GM20431 (cell line): ENCODE results near the gene CCDC91.
"Not testable (repeated sequence)": the region's sequence is repeated elsewhere in the genome, so short reads cannot be mapped to it uniquely, and the experiment has no call there.

Experiments used
- in situ Hi-C: fragments of 300-500 bp; cut with MseI, MboI; formaldehyde crosslinking; loops from one replicate; pipeline ENCODE4 v1.15.0; 2020; ENCODE audit warnings: low sequenced_read_pairs; ENCODE audit not compliant: unreplicated experiment

Gene CCDC91

DNA sequence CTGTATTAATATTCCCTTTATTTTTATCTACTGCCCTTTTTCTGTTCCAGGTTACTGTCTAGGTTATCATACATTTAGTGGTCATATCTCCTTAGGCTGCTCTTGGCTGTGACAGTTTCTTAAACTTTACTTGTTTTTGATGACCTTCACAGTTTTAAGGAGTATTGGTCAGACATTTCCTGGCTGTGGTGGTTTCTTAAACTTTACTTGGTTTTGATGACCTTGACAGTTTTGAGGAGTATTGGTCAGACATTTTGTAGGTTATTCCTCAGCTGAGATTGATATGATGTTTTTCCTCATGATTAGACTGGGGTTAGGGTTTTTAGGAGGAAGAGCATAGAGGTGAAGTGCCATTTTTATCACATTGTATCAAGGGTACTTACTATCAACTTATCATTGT lies 36.4 kb downstream of the CCDC91 start:
- in situ Hi-C loops = no loop called here

GRCh38 chr12:28227251-28227650 lies 37.0 kb downstream of the CCDC91 start:
- in situ Hi-C loops = no loop called here

- in situ Hi-C loops = no loop called here
Measured at GRCh38 chr12:28231248-28231647, 41.0 kb downstream of the CCDC91 start.

GRCh38 chr12:28232211-28232928 lies 42.1 kb downstream of the CCDC91 start:
- in situ Hi-C loops = no loop called here

DNA sequence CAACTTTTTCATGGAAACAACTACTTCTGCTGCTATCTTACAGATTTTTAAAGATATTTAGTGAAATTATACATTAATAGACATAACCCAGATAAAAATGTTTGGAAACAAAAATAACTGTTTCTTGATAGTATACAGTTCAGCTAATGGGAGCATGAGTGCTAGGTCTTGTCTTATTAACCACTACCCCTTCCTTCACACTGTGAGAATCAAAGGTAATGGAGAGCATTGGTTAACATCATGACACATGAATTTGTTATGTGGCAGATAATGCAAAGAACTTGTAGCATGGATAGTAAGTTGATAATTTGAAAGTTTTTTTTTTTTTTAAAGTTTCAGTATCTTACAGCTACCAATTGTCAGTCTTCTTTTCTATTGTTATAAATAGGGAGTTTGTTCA lies 44.2 kb downstream of the CCDC91 start:
- in situ Hi-C loops = no loop called here

GRCh38 chr12:28235015-28235414 lies 44.8 kb downstream of the CCDC91 start:
- in situ Hi-C loops = no loop called here

DNA sequence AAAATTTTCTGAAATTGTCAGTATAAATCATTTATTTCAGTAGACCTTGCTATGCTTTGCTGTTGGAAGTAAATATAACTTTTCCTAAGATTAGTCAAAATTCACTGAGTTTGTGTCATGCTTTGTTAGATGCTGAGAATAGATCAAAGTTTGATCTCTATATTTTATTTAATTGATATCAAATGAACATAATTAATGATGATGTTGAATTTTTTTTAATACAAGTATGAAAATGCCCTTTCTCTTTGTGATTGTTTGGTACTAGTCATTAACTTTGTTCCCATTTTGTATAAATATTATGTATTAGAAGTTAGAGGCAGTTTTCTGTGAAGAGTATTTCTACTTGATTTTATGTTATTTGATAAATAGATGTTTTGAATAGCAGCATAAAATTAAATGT lies 45.7 kb downstream of the CCDC91 start:
- in situ Hi-C loops = no loop called here

DNA sequence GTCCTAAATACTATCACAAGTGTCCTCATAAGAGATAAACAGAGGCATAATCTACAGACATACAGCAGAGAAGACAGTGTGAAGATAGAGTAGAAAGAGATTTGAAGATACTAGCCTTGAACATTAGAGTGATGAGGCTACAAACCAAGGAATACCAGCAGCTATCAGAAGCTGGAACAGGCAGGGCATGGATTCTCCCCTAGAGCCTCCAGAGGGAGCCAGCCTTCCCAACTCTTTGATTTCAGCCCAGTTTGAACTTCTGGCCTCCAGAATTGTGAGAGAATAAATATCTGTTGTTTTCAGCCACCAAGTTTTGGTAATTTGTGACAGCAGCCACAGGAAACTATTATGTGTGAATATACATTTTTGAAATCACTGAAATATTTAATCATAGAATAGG lies 47.2 kb downstream of the CCDC91 start:
- in situ Hi-C loops = no loop called here

DNA sequence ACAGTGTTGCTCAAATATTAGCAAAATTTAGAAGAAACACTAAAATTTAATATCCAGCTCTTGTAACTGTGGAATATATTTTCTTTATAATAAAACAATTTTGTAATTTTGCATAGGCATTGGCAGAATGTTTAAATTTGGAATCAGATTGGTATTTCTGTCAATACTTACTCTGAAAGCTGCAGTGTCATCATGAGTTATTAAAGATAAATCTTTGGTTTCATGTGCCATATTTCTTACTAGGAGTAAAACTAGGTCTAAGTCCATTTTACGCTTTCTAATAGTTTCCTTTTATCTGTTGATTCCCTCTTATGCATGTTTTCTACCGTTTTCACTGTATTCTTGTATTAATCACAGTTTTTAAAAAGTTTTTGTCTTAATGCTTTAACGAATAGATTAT lies 49.7 kb downstream of the CCDC91 start:
- in situ Hi-C loops = no loop called here

- in situ Hi-C loops = no loop called here
Measured at GRCh38 chr12:28240853-28241252, 50.6 kb downstream of the CCDC91 start.

DNA sequence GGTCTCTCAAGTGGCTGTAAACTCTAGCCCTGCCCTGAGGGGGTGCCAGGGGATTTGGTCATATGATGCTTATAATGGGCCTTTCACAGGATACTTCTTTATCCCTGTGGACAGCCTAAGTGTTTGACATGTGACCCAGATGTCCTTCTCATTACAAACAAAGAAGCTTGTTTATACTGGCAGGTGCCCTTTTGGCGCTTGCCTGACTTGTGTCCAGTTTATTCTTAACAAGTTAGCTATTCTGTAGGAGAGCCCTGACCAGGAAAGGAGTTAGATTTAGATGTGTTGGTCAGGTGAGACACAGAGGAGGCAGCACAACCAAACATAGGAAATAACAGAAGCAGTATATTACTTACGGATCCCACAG lies 51.9 kb downstream of the CCDC91 start:
- in situ Hi-C loops = no loop called here

DNA sequence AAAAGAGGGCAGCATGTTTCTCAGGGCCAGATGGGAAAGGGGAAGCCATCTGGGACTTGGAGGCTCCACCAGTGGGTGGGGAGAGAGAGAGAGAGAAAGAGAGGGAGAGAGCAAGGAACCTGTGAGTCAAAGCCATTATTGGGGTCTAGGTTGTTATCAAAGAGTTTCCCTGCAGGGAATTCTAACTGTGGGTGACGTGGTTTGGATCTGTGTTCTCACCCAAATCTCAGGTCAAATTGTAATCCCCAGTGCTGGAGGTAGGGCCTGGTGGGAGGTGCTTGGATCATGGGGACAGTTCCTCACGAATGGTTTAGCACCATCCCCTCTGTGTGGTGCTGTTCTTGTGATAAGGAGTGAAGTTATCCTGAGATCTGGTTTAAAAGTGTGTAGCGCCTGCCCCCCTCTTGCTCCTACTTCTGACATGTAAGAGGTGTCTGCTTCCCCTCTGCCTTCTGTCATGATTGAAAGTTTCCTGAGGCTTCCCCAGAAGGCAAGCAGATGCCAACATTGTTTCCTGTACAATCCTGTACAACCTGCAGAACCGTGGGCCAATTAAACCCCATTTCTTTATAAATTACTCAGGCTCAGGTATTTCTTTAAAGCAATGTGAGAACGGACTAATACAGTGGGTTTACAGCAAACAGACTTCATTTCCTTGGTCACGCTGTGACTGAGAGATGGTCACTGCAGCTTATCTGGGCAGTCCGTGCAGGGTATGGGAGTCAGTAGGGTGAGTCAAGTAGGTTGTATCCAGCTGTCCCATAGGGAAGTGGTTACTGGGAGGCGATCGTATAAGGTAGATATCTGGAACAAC lies 52.4 kb downstream of the CCDC91 start:
- in situ Hi-C loops = no loop called here

GRCh38 chr12:28243310-28243633 lies 53.0 kb downstream of the CCDC91 start:
- in situ Hi-C loops = no loop called here

GRCh38 chr12:28247806-28248205 lies 57.5 kb downstream of the CCDC91 start:
- in situ Hi-C loops = no loop called here

DNA sequence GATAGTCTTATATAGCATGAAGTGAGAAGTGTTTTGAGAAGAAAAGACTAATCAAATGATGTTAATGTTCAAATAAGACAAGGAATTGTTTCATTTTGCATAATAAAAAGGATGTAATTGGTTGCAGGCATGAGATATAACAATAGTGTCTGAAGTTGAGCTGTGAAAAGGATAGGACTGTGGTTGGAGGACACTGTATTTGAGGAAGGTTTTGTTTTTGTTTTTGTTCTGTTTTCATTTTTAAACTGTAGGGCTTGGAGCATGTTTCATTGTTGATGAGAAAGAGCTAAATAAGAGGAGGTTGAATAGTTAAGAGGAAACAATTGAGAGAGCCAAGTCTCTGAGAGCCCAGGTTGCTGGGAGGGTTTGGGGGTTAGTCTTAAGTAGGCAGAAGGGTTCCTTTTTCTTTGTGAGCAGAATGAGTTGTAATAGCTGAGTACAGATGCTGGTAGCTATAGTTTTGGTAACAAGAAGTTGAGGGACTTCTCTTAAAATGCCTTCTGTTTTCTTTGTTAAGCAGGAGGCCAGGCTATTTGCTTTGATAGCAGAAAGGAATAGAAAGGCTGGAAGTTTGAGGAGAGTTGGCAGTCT lies 58.4 kb downstream of the CCDC91 start:
- in situ Hi-C loops = no loop called here

GRCh38 chr12:28253161-28253641 lies 62.9 kb downstream of the CCDC91 start:
- in situ Hi-C loops = no loop called here

DNA sequence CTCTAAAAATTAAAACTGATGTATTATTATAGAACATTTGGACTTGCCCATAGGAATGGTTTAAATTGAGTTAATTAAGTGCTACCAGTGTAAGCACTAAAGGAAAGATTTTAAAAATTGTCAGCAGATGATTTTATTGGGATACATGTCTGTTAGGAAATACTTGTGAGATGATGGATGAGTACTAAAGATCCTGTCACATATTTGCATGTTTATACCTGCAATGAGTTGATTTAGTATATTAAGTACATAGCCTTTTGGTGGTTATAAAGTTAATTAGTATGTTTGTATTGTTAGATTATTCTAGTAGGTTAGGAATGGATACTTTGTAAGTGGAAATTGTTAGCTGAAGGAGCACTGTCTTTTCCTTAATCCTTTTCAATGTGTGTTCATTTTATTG lies 67.2 kb downstream of the CCDC91 start:
- in situ Hi-C loops = no loop called here

GRCh38 chr12:28258998-28259397 lies 68.7 kb downstream of the CCDC91 start:
- in situ Hi-C loops = no loop called here

- in situ Hi-C loops = no loop called here
Measured at GRCh38 chr12:28265435-28266042, 75.3 kb downstream of the CCDC91 start.

DNA sequence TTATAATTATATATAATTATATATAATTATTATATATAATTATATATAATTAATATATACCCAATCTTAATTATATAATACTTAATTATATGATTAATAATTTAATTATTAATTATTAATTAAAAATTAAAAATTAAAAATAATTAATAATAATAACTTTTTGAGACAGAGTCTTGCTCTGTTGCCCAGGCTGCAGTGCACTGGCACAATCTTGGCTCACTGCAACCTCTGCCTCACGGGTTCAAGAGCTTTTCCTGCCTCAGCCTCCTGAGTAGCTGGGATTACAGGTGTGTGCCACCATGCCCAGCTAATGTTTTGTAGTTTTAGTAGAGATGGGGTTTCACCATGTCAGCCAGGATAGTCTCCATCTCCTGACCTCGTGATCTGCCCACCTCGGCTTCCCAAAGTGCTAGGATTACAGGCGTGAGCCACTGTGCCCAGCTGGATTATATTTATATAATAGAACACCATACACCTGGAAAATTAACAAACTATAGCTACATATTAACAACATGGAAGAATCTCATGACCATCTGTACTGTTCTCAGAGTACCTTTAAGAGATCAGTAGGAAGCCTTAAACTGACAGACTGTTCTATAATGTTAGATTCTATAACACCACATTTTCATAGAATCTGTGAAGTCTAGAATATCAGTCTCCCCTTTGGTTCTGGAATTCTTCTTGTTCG lies 77.8 kb downstream of the CCDC91 start:
- in situ Hi-C loops = not testable (repeated sequence)
